ENCODE results near the gene TOR1AIP1.

Gene TOR1AIP1

DNA sequence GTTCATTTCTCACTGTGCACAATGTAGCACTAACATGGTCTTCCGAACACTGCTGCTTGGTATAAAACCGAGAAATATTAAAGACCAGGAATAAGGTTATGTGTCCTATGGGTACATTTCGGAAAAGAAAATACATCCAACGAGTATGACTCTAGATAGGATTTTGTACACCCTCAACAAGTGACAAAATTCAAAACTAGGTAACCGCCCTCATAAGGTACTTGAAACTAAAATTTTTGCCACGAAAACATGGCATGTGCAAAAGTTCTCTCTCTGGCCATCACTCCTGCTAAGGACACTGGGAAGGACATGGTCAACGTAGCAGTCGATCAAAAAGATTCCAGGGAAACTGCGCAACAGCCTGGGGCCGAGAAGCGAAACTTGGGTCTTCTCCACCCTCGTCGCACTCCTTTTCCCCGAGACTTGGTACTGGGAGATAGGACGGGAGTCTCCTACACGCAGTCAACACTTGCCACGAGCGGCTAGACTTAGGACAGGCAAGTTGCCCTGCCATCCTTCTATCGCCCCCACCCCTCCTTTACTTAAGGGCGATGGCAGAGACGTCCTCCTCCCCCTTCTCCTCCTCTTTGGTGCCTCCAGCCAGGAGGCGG lies 338 bp upstream of the TOR1AIP1 start:
- TF ChIP-seq, protein P1, sequence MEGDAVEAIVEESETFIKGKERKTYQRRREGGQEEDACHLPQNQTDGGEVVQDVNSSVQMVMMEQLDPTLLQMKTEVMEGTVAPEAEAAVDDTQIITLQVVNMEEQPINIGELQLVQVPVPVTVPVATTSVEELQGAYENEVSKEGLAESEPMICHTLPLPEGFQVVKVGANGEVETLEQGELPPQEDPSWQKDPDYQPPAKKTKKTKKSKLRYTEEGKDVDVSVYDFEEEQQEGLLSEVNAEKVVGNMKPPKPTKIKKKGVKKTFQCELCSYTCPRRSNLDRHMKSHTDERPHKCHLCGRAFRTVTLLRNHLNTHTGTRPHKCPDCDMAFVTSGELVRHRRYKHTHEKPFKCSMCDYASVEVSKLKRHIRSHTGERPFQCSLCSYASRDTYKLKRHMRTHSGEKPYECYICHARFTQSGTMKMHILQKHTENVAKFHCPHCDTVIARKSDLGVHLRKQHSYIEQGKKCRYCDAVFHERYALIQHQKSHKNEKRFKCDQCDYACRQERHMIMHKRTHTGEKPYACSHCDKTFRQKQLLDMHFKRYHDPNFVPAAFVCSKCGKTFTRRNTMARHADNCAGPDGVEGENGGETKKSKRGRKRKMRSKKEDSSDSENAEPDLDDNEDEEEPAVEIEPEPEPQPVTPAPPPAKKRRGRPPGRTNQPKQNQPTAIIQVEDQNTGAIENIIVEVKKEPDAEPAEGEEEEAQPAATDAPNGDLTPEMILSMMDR (IDR thresholded peaks at IDR 0.05; ENCODE audit: insufficient read depth, low read depth, low read length, missing control alignments), result no peak
- peak overlapping the region; percentile 91 for H3K4me3 ChIP-seq (ENCODE audit: low read depth, low read length)
- DNase-seq (ENCODE audit: low read depth), result no peak

DNA sequence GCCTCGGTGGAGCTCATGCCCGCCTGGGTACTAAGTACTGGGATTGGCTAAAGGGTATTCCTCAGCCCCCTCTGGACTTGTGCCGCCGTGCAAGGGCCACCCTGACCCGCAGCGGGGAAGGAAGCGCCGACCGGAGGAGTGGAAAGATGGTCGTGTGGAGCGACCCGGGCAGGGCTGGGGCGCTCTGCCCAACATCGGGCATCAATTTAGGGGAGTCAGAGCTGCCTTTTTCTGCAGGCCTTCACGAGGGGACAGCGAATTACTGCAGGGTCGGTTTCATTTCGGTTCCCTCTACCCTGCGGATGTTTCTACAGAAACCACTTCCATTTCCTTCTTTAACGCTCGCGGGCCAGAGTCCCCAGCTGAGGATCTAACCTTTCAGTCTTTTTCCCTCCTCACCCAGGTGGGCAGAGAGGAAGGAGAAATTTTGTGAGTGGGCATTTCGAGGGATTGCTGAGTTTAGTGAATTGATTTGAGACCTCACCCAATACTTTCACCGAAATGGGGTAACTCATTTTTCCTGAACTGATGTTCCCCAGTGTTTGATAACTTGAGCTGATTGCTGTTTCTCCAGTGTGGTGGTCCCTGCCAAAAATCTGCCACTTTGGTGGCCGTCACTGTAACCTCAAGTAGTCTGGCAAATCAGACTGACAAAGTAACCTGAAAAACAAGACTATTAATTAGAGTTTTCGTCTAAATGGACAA lies 1.1 kb downstream of the TOR1AIP1 start:
- TF ChIP-seq, protein P1 (IDR thresholded peaks at IDR 0.05; ENCODE audit: insufficient read depth, low read depth, low read length, missing control alignments), result no peak
- DNase-seq (ENCODE audit: low read depth), result peak; percentile 75
- peak overlapping the region; percentile 77 for H3K4me3 ChIP-seq (ENCODE audit: low read depth, low read length)

DNA sequence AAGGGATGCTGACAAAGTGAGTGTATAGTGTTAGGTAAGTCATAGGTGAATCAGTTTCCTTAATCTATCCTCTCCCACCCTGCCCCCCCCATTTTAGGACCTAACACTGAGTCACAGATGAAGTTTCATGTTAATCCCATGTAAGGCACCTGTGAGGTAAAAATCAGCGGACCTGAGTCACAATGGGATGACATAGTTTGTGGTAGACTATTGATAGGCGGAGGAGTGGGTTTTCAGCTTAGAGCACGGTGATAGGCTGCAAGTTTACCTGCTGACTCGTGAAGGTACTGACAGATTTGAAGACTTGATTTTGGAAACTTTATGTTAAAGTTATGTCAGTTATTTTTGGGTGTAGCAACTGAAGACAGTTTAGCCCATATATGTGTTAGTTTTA lies 1.7 kb downstream of the TOR1AIP1 start:
- TF ChIP-seq, protein P1 (IDR thresholded peaks at IDR 0.05; ENCODE audit: insufficient read depth, low read depth, low read length, missing control alignments), result no peak
- peak; percentile 85 for DNase-seq (ENCODE audit: low read depth)
- peak overlapping the region; percentile 77 for H3K4me3 ChIP-seq (ENCODE audit: low read depth, low read length)

DNA sequence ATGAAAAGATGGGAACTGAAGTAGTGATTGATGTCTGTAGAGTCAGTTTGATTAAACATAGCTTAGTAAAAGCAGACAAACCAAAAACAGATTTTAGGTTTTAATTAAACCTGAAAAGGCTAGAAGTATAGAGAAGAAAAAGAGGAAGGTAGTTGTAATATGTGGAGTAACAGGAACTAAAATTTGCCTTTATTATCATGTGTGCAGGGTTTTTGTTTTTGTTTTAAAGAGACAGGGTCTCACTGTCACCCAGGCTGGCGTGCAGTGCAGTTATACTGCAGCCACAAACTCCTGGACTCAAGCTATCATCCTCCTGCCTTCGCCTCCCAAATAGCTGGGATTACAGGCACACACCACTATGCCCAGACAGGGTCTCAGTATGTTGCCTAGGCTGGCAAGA lies 6.0 kb downstream of the TOR1AIP1 start:
- TF ChIP-seq, protein P1 (IDR thresholded peaks at IDR 0.05; ENCODE audit: insufficient read depth, low read depth, low read length, missing control alignments), result no peak
- H3K4me3 ChIP-seq (ENCODE audit: low read depth, low read length), result no peak overlapping the region
- DNase-seq (ENCODE audit: low read depth), result no peak

DNA sequence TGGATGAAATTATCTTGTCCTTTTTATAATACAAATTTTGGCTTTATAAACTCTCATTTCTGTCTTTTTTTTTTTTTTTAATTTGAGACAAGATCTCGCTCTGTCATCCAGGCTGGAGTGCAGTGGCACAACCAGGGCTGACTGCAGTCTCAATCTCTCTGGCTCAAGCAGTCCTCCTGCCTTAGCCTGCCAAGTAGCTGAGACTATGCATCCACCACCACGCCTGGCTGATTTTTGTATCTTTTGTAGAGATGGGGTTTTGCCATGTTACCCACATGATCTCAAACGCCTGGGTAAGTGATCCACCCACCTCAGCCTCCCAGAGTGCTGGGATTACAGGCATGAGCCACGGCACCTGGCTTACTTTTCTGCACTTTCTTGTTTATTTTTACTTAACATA lies 7.5 kb downstream of the TOR1AIP1 start:
- no peak for DNase-seq (ENCODE audit: low read depth)
- TF ChIP-seq, protein P1 (IDR thresholded peaks at IDR 0.05; ENCODE audit: insufficient read depth, low read depth, low read length, missing control alignments), result no peak
- no peak overlapping the region for H3K4me3 ChIP-seq (ENCODE audit: low read depth, low read length)

DNA sequence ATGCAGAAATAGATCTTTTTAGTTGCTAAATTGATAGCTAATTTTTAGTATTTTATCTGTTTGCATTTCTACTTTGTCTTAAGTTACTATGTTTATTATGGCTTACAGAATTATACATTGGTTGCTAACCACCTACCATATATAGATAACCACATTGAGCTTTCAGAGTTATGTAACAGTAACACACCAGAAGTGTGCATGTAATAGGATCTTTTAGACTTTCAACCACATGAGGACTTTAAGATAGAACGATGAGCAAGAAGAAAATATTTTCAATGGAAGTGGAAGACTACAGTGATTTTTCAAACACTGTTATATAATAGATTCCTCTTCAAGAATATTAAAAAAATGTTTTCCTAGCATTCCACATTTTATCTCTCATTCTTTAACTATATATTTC lies 28.8 kb downstream of the TOR1AIP1 start:
- no peak for DNase-seq (ENCODE audit: low read depth)

More for the DNA sequence above, 28.8 kb downstream of the TOR1AIP1 start:
- no peak overlapping the region for H3K4me3 ChIP-seq (ENCODE audit: low read depth, low read length)
- TF ChIP-seq, protein P1 (IDR thresholded peaks at IDR 0.05; ENCODE audit: insufficient read depth, low read depth, low read length, missing control alignments), result no peak

Measured in GM12865 (cell line).